Esophagus squamous epithelium (tissue), 5 donors: ENCODE measurements around the gene TRIM66. TPM values are rescaled to one million over a fixed set of nuclear protein-coding genes. Genes with fewer than 3 reads are reported as not detected.

ENCODE experiments used
- DNase-seq: peaks from one replicate; lab custom pipeline; 2025; lab: John Stamatoyannopoulos, UW
- H3K27ac ChIP-seq, 4 donors: fragments of 200-600 bp; sonication (generic); one replicate each; pipeline ENCODE4 v1.5.1; 2016 to 2019; ENCODE audit warnings: mild to moderate bottlenecking in 1 of 4
- H3K27me3 ChIP-seq, 4 donors: fragments of 200-600 bp; sonication (generic); 1 replicate in 3 of 4; 2 replicates in 1 of 4; pipeline versions ENCODE4 v1.5.1 to v1.6.0; 2017 to 2021; ENCODE audit warnings: antibody characterized with exemption in 1 of 4
- H3K36me3 ChIP-seq, 3 donors: fragments of 200-600 bp; sonication (generic); one replicate each; pipeline ENCODE4 v1.5.1; 2016 to 2019
- H3K4me1 ChIP-seq, 3 donors: fragments of 200-600 bp; sonication (generic); one replicate each; pipeline ENCODE4 v1.5.1; 2017 to 2019
- H3K4me3 ChIP-seq, 4 donors: fragments of 200-600 bp; sonication (generic); 1 replicate in 3 of 4; 2 replicates in 1 of 4; pipeline ENCODE4 v1.5.1; 2016 to 2019; ENCODE audit warnings: mild to moderate bottlenecking in 2 of 4, moderate library complexity in 1 of 4
- H3K9me3 ChIP-seq, 3 donors: fragments of 200-600 bp; sonication (generic); one replicate each; pipeline ENCODE4 v1.5.1; 2016 to 2019
- POLR2A ChIP-seq, 4 donors: fragments of 450-650 bp; IDR thresholded peaks; one replicate each; pipeline ENCODE4 v1.6.1; 2017; ENCODE audit warnings: antibody characterized with exemption in 4 of 4, mild to moderate bottlenecking in 4 of 4, moderate library complexity in 3 of 4
- WGBS, 2 donors: methylation state at CpG; one replicate each; pipeline ENCODE4 v1.1.5; 2018; 5-methylcytosine and 5-hydroxymethylcytosine counted together
- intact Hi-C: fragments of 100-400 bp; cut with DNase I; formaldehyde crosslinking; loops from one replicate; pipeline ENCODE4 v1.15.0; 2022
- total RNA-seq, 4 donors: library from RNA; depleted of rRNA; stranded (reverse); fragments of >200 nt; gene quantifications; one replicate each; pipeline ENCODE4 v1.1.0, GENCODE V29; 2016
- TF ChIP-seq, protein P1 (sequence below), 6 experiments: fragments of 450-650 bp in 4 of 6; fragments of 200-600 bp in 2 of 6; sonication (generic) in 2 of 6; IDR thresholded peaks; one replicate each; pipeline ENCODE4 v1.5.1; 2016 to 2019; ENCODE audit warnings: antibody characterized with exemption in 6 of 6, mild to moderate bottlenecking in 4 of 6, moderate library complexity in 4 of 6
- donor health status: DM: yes; HTN: yes; CAD: no.

The TRIM66 gene
- total RNA-seq, 4 donors from 2014 or later = 4.5 to 5.5 (median 4.8) TPM

DNA sequence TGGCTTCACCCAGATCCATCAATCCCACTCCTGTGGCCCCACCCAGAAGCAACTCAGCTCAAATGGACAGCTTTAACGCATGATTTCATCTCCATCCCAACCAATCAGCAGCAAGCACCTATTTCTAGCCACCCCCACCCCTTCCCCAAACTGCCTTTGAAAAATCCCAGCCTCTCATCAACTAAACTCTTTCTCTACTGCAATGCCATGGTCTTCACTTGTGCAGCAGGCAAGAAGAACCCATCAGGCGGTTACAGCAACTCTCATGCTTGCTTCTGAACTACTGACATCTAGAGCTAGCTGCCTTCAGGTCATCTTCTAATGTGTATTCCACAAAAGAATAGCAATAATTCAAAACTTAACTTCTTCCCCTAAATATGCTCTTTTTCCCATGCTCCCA lies 46.3 kb downstream of the TRIM66 start:
- Histone ChIP-seq H3K4me1 (no peaks in the 10 kb centered on the region), H3K27ac (no peak overlapping the region), H3K9me3 (no peaks in the 10 kb centered on the region), H3K27me3 (no peaks in the 10 kb centered on the region), H3K4me3 (no peak overlapping the region), H3K36me3 (peaks cover 4 to 87% (median 5%) of the 10 kb centered on the region in 3 donors)
- DNase-seq = no peak
- intact Hi-C loops = no loop called here
- 63 to 100% methylated on average over 2 of the region's 2 CpGs for WGBS, 2 donors
- TF ChIP-seq, protein P1, sequence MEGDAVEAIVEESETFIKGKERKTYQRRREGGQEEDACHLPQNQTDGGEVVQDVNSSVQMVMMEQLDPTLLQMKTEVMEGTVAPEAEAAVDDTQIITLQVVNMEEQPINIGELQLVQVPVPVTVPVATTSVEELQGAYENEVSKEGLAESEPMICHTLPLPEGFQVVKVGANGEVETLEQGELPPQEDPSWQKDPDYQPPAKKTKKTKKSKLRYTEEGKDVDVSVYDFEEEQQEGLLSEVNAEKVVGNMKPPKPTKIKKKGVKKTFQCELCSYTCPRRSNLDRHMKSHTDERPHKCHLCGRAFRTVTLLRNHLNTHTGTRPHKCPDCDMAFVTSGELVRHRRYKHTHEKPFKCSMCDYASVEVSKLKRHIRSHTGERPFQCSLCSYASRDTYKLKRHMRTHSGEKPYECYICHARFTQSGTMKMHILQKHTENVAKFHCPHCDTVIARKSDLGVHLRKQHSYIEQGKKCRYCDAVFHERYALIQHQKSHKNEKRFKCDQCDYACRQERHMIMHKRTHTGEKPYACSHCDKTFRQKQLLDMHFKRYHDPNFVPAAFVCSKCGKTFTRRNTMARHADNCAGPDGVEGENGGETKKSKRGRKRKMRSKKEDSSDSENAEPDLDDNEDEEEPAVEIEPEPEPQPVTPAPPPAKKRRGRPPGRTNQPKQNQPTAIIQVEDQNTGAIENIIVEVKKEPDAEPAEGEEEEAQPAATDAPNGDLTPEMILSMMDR (IDR thresholded peaks at IDR 0.05) = no peak
- no peak for TF ChIP-seq POLR2A (IDR thresholded peaks at IDR 0.05)

DNA sequence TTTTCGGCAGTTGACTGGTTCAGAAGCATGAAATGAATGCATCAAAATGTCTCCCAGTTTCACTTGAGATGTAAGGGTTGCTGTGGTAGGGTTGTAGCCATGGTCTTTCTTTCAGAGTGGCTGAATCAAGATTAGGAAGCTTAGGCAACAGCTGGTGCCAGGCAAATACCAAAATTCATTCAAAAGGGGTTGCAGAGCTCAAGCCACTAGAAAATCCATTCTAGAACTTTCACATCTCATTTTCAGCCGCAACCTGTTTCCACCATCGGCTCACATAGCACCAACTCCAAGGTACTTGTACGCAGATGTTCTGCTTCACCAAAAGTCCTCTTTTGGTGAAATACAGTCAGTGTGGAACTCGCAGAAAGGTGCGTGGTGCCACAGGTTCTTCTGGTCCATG lies 48.0 kb downstream of the TRIM66 start:
- H3K9me3 ChIP-seq = no peaks in the 10 kb centered on the region
- WGBS, 2 donors = 91 to 99% methylated on average over 5 to 6 of the region's 6 CpGs
- intact Hi-C loops = no loop called here
- no peak overlapping the region for H3K4me3 ChIP-seq
- no peak for DNase-seq
- H3K27me3 ChIP-seq = no peaks in the 10 kb centered on the region
- H3K27ac ChIP-seq = no peak overlapping the region
- no peaks in the 10 kb centered on the region for H3K4me1 ChIP-seq
- TF ChIP-seq, protein P1 (IDR thresholded peaks at IDR 0.05) = no peak
- no peak for TF ChIP-seq POLR2A (IDR thresholded peaks at IDR 0.05)
- H3K36me3 ChIP-seq = peaks cover 0 to 86% (median 4%) of the 10 kb centered on the region in 3 donors

DNA sequence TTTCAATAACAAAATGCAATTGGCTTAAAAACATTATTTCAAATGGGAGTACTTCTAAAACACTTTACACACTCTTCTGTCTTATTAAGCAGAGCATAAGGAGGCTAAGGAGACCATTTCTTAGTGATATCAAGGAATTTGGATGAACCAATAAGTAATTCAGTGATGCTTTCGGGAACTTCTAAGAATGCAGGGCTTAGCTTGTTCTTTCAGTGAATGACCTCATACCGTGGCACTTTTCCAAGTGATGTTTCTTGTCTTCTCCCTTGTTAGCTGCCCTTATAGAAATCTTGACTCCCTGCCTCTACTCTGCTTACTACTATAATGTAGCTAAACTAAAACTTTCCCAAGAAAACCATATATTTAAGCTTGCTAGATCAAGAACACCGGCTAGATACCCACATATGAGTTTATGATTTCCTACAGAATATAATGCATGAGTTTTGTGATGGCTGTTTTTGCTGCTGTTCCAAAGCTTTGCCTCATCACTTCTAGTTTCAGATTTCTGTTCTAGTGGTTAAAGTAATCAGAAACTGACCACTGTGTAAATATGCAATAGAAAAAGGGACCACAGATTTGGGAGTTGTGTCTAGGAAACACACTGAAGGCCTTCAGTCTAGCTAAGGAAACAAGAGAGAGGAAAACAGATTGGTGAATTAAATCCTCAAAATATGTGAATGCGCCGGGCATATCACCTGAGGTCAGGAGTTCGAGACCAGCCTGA lies 50.9 kb downstream of the TRIM66 start:
- no peak for DNase-seq
- Histone ChIP-seq H3K27ac (no peak overlapping the region), H3K4me3 (no peak overlapping the region), H3K9me3 (no peaks in the 10 kb centered on the region), H3K36me3 (peaks cover 0 to 69% (median 0%) of the 10 kb centered on the region in 3 donors), H3K27me3 (no peaks in the 10 kb centered on the region), H3K4me1 (no peaks in the 10 kb centered on the region)
- WGBS, 2 donors = 77 to 80% methylated on average over 6 of the region's 6 CpGs
- TF ChIP-seq, protein P1 (IDR thresholded peaks at IDR 0.05) = no peak
- no peak for TF ChIP-seq POLR2A (IDR thresholded peaks at IDR 0.05)
- intact Hi-C loops = no loop called here

DNA sequence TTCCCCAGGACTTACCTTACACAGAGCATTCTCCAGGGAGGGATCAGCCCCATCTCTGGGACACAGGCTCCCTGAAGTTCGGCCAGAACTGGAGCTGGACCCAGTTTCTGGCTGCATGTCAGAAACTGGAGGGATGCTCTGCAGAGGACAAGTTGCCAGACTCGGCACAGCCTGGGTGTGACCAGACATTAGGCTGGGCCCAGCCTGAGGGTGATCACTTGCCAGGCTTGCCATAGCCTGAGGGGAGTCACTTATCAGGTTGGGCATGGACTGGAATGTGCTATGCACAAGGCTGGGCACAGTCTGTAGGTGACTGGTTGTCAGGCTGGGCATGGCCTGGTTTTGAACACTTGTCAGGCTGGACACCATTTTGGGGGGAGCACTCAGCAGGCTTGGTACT lies 57.8 kb downstream of the TRIM66 start:
- intact Hi-C loops = no loop called here
- no peaks in the 10 kb centered on the region for H3K4me1 ChIP-seq
- H3K27me3 ChIP-seq = no peaks in the 10 kb centered on the region
- no peak overlapping the region for H3K27ac ChIP-seq
- no peak for DNase-seq
- WGBS, 2 donors = no CpG with 5 or more reads among the region's 2 CpGs
- H3K9me3 ChIP-seq = no peaks in the 10 kb centered on the region
- TF ChIP-seq POLR2A (IDR thresholded peaks at IDR 0.05) = no peak
- TF ChIP-seq, protein P1 (IDR thresholded peaks at IDR 0.05) = no peak
- H3K4me3 ChIP-seq = no peak overlapping the region
- peaks cover 5 to 78% (median 34%) of the 10 kb centered on the region in 3 donors for H3K36me3 ChIP-seq

DNA sequence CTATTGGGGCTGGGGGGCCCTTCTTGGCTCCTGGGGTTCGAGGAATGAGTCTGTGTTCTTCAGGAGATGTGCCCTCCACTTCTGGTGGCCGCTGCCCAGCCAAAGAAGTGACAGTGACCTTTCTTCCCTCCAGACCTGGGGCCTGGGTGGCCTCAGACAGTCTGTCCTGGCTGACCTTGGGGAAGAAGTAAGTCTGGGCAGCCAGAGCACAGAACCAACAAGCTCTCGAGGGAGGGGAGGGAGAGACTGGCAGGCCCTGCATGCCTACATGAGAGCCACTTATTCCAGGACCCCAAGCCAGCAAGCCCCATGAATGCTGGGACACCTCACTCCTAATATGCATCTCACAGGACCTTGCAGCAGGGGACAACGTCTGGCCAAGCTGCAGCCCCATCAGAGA lies 61.3 kb downstream of the TRIM66 start:
- 88 to 95% methylated on average over 3 of the region's 4 CpGs for WGBS, 2 donors
- TF ChIP-seq, protein P1 (IDR thresholded peaks at IDR 0.05) = no peak
- no peak for TF ChIP-seq POLR2A (IDR thresholded peaks at IDR 0.05)
- no peak for DNase-seq
- no peak overlapping the region for H3K27ac ChIP-seq
- no peak overlapping the region for H3K4me3 ChIP-seq
- intact Hi-C loops = no loop called here
- peaks cover 5 to 98% (median 45%) of the 10 kb centered on the region in 3 donors for H3K36me3 ChIP-seq
- H3K27me3 ChIP-seq = no peaks in the 10 kb centered on the region
- H3K9me3 ChIP-seq = no peaks in the 10 kb centered on the region
- H3K4me1 ChIP-seq = peaks cover 0 to 4% (median 0%) of the 10 kb centered on the region in 3 donors
